Esophagus (tissue), 2 donors: ENCODE data around the gene MZT2B. TPM values are rescaled to one million over a fixed set of nuclear protein-coding genes. Genes with fewer than 3 reads are reported as not detected.
"Not testable (repeated sequence)": the region's sequence is repeated elsewhere in the genome, so short reads cannot be mapped to it uniquely, and the experiment has no call there.

Experiments
- H3K27ac ChIP-seq, 2 donors: one replicate each; pipeline ENCODE4 v1.5.1; 2013; ENCODE audit warnings: low read depth in 2 of 2, mild to moderate bottlenecking in 2 of 2, inconsistent platforms in 1 of 2, low read length in 1 of 2, moderate library complexity in 1 of 2
- H3K27me3 ChIP-seq, 2 donors: one replicate each; pipeline ENCODE4 v1.6.1; 2013; ENCODE audit warnings: low read length in 2 of 2, control low read depth in 1 of 2, mild to moderate bottlenecking in 1 of 2; ENCODE audit not compliant: insufficient read depth in 2 of 2, control insufficient read depth in 1 of 2
- H3K36me3 ChIP-seq, 2 donors: one replicate each; pipeline ENCODE4 v1.6.1; 2013; ENCODE audit warnings: low read length in 1 of 2; ENCODE audit not compliant: control insufficient read depth in 2 of 2, insufficient read depth in 2 of 2
- H3K4me1 ChIP-seq, 2 donors: one replicate each; pipeline ENCODE4 v1.6.1; 2013; ENCODE audit warnings: low read length in 1 of 2; ENCODE audit not compliant: control insufficient read depth in 2 of 2, insufficient read depth in 2 of 2
- H3K4me3 ChIP-seq, 2 donors: one replicate each; pipeline ENCODE4 v1.5.1; 2013; ENCODE audit warnings: low read length in 2 of 2, mild to moderate bottlenecking in 2 of 2, low read depth in 1 of 2, moderate library complexity in 1 of 2
- H3K9me3 ChIP-seq, 2 donors: one replicate each; pipeline ENCODE4 v1.6.1; 2013; ENCODE audit warnings: mild to moderate bottlenecking in 2 of 2, low read depth in 1 of 2, low read length in 1 of 2, moderate library complexity in 1 of 2; ENCODE audit not compliant: control insufficient read depth in 2 of 2, insufficient read depth in 1 of 2
- WGBS, 2 donors: extraction: QIAGEN DNeasy Blood & Tissue Kit; methylation state at CpG; one replicate each; pipeline ENCODE4 v1.1.7; 2013; 5-methylcytosine and 5-hydroxymethylcytosine counted together
- polyA plus RNA-seq, 2 donors: library from polyadenylated mRNA; stranded (reverse); fragments of 200-250 nt; gene quantifications; one replicate each; pipeline ENCODE4 v1.2.3, GENCODE V29; 2013
- donor health status: healthy with polysubstance abuse.
- donor health status: Bipolar disorder and iron deficiency.

The MZT2B gene
- polyA plus RNA-seq, 2 donors = 169 to 208 TPM

DNA sequence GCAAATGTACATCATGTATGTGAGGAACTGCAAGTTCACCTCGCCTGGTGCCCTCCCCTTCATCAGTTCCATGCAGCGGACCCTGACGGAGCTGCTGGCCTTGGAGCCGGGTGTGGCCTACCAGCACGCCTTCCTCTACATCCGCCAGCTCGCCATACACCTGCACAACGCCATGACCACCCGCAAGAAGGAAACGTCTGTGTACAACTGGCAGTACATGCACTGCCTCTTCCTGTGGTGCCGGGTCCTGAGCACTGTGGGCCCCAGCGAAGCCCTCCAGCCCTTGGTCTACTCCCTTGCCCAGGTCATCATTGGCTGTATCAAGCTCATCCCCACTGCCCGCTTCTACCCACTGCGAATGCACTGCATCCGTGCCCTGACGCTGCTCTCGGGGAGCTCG lies 48.3 kb downstream of the MZT2B start:
- H3K36me3 ChIP-seq, H3K4me1 ChIP-seq, H3K27me3 ChIP-seq, H3K27ac ChIP-seq, H3K9me3 ChIP-seq, H3K4me3 ChIP-seq: not testable (repeated sequence)
- 93% methylated on average over 16 to 18 of the region's 18 CpGs for WGBS, 2 donors

DNA sequence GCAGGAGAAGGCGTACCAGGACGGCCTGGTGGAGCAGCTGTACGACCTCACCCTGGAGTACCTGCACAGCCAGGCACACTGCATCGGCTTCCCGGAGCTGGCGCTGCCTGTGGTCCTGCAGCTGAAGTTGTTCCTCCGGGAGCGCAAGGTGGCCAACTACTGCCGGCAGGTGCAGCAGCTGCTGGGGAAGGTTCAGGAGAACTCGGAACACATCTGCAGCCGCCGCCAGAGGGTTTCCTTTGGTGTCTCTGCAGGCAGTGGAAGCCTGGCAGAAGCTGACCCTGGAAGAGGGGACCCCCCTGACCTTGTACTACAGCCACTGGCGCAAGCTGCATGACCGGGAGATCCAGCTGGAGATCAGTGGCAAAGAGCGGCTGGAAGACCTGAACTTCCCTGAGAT lies 48.8 kb downstream of the MZT2B start:
- not testable (repeated sequence) for H3K9me3 ChIP-seq, H3K4me1 ChIP-seq, H3K36me3 ChIP-seq, H3K27ac ChIP-seq, H3K27me3 ChIP-seq, H3K4me3 ChIP-seq
- whole genome bisulfite sequencing, 2 donors = 93 to 94% methylated on average over 15 of the region's 15 CpGs

DNA sequence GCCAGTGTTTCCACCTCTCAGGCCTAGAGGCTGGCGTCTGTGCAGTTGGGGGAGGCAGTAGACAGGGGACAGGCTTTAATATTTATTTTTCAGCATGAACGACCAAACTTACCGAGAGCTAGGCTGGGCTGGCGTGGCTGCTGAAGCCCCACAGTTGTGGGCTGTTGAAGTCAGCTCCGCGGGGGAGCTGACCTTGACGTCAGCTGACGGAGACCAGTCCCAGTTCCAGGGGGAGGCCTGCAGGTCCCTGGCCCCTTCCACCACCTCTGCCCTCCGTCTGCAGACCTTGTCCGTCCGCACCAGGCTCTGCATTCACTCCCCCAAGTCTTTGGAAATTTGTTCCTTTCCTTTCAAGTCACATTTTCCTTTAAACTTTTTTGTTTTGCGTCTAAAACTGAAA lies 49.6 kb downstream of the MZT2B start:
- Histone ChIP-seq H3K36me3 (no peaks in the 10 kb centered on the region), H3K4me3 (no peak overlapping the region), H3K9me3 (peaks cover 4% of the 10 kb centered on the region in 2 donors), H3K27me3 (no peaks in the 10 kb centered on the region), H3K27ac (no peak overlapping the region), H3K4me1 (no peaks in the 10 kb centered on the region)
- WGBS, 2 donors = 83% methylated on average over 12 of the region's 12 CpGs

DNA sequence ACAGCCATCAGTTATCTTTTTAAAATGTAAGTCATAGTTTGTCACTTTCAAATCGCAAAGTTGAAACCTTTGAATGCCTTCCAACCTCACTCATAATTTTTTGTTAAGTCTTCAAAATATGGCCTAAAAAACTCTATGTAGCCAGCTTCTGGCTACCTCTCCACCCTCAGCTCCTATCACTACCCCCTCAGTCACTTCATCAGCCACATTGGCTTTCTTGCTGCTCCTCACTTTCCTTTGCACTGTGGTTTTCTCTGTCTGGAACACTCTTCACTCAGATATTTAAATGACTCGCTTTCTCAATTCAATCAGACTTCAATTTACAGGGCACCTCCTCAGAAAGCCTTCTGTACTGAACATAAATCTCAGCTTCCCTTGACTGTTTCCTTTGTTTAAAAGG lies 51.0 kb downstream of the MZT2B start:
- not testable (repeated sequence) for H3K36me3 ChIP-seq, H3K27ac ChIP-seq, H3K4me1 ChIP-seq, H3K4me3 ChIP-seq, H3K9me3 ChIP-seq, H3K27me3 ChIP-seq
- 86 to 87% methylated on average over 2 of the region's 2 CpGs for WGBS, 2 donors

GRCh38 chr2:130239581-130239980 lies 57.5 kb downstream of the MZT2B start:
- H3K27me3 ChIP-seq, H3K4me1 ChIP-seq, H3K27ac ChIP-seq, H3K4me3 ChIP-seq, H3K9me3 ChIP-seq, H3K36me3 ChIP-seq: not testable (repeated sequence)
- 59 to 74% methylated on average over 6 of the region's 6 CpGs for WGBS, 2 donors

Other genes starting within 250 kb of the MZT2B start
- gene RAB6C, start 202.6 kb upstream of the MZT2B start, polyA plus RNA-seq = under 1 TPM in 1 of 2 donors, not detected in 1; 0.02 TPM
- not detected for gene POTEF, start 53.0 kb upstream of the MZT2B start, polyA plus RNA-seq
- 1 to 10 TPM; 1.0 to 1.1 TPM for gene CCDC74B, start 37.1 kb upstream of the MZT2B start, polyA plus RNA-seq
- 10 to 100 TPM; 29.7 to 32.2 TPM for gene SMPD4, start 660 bp upstream of the MZT2B start, polyA plus RNA-seq
- under 1 TPM in 1 of 2 donors, not detected in 1; 0.04 TPM for gene TUBA3E, start 16.2 kb downstream of the MZT2B start, polyA plus RNA-seq
- 10 to 100 TPM; 42.7 to 74.4 TPM for gene IMP4, start 160.6 kb downstream of the MZT2B start, polyA plus RNA-seq
- 10 to 100 TPM; 20.5 to 32.5 TPM for gene PTPN18, start 173.8 kb downstream of the MZT2B start, polyA plus RNA-seq